GM12872 (cell line): ENCODE measurements around the gene OR52B6.

Experiments used
- TF ChIP-seq, protein P1 (sequence below): IDR thresholded peaks from 3 replicates; pipeline ENCODE4 v1.5.1; 2011; ENCODE audit warnings: low read depth, mild to moderate bottlenecking, low read length, moderate library complexity; ENCODE audit not compliant: insufficient read depth

The OR52B6 gene

DNA sequence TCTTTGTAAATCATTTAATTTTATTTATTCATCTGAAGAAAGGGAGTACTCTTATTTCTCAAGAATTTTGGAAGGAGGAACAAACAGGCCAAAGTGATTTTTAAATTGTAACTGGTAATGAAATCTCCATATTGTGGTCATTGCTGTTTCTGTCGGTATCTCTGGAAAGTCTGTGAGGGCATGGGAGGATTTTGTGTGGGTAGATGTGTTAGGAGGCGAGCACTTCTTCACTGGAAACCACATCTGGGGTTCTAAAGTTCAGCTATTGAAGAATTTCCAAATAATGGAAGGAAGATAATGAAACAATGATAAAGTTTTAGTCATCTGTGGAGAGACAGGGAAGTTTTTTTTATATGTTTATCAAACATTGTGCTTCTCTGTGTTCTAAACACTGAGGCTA is 50.7 kb downstream of the OR52B6 start:
- TF ChIP-seq, protein P1, sequence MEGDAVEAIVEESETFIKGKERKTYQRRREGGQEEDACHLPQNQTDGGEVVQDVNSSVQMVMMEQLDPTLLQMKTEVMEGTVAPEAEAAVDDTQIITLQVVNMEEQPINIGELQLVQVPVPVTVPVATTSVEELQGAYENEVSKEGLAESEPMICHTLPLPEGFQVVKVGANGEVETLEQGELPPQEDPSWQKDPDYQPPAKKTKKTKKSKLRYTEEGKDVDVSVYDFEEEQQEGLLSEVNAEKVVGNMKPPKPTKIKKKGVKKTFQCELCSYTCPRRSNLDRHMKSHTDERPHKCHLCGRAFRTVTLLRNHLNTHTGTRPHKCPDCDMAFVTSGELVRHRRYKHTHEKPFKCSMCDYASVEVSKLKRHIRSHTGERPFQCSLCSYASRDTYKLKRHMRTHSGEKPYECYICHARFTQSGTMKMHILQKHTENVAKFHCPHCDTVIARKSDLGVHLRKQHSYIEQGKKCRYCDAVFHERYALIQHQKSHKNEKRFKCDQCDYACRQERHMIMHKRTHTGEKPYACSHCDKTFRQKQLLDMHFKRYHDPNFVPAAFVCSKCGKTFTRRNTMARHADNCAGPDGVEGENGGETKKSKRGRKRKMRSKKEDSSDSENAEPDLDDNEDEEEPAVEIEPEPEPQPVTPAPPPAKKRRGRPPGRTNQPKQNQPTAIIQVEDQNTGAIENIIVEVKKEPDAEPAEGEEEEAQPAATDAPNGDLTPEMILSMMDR, result no peak
